Measurements from ENCODE around the gene RSU1. TPM values are rescaled to one million over a fixed set of nuclear protein-coding genes. Genes with fewer than 3 reads are reported as not detected.

The RSU1 gene
- total RNA-seq, 4 donors from 2014 or later = 57.5 to 121 (median 81.6) TPM

GRCh38 chr10:16816171-16816570 is 1.1 kb downstream of the RSU1 start:
- no peak for TF ChIP-seq CTCF (IDR thresholded peaks at IDR 0.05)
- DNase-seq (ENCODE audit: low spot score) = no peak
- ATAC-seq (ENCODE audit: low FRiP score) = no peak

- TF ChIP-seq CTCF (IDR thresholded peaks at IDR 0.05) = no peak
- ATAC-seq (ENCODE audit: low FRiP score) (no peak), DNase-seq (ENCODE audit: low spot score) (no peak)
Observed at GRCh38 chr10:16814012-16814411, 3.2 kb downstream of the RSU1 start.

GRCh38 chr10:16812676-16813075 is 4.5 kb downstream of the RSU1 start:
- TF ChIP-seq CTCF (IDR thresholded peaks at IDR 0.05) = no peak
- no peak for DNase-seq (ENCODE audit: low spot score)
- ATAC-seq (ENCODE audit: low FRiP score) = no peak

GRCh38 chr10:16811765-16812164 is 5.5 kb downstream of the RSU1 start:
- ATAC-seq (ENCODE audit: low FRiP score) (no peak), DNase-seq (ENCODE audit: low spot score) (no peak)
- TF ChIP-seq CTCF (IDR thresholded peaks at IDR 0.05) = no peak

- no peak for ATAC-seq (ENCODE audit: low FRiP score)
- no peak for TF ChIP-seq CTCF (IDR thresholded peaks at IDR 0.05)
- DNase-seq (ENCODE audit: low spot score) = no peak
Observed at GRCh38 chr10:16811292-16811691, 5.9 kb downstream of the RSU1 start.

GRCh38 chr10:16809074-16809718 is 8.0 kb downstream of the RSU1 start:
- no peak for DNase-seq (ENCODE audit: low spot score)
- ATAC-seq (ENCODE audit: low FRiP score) = no peak
- TF ChIP-seq CTCF (IDR thresholded peaks at IDR 0.05) = no peak

GRCh38 chr10:16804123-16804522 is 13.1 kb downstream of the RSU1 start:
- DNase-seq (ENCODE audit: low spot score) (no peak), ATAC-seq (ENCODE audit: low FRiP score) (no peak)
- no peak for TF ChIP-seq CTCF (IDR thresholded peaks at IDR 0.05)
